Kidney capillary endothelial cell (primary cell): ENCODE results near the gene HRH3.

Experiments used
- DNase-seq: peaks from one replicate; pipeline ENCODE4 v3.0.0-alpha.2; 2018; ENCODE audit warnings: low spot score

HRH3 gene

GRCh38 chr20:62174870-62175624 lies 45.0 kb downstream of the HRH3 start:
- no peak for DNase-seq

- DNase-seq, result no peak
These were observed 45.9 kb downstream of the HRH3 start for GRCh38 chr20:62174021-62174804.

DNA sequence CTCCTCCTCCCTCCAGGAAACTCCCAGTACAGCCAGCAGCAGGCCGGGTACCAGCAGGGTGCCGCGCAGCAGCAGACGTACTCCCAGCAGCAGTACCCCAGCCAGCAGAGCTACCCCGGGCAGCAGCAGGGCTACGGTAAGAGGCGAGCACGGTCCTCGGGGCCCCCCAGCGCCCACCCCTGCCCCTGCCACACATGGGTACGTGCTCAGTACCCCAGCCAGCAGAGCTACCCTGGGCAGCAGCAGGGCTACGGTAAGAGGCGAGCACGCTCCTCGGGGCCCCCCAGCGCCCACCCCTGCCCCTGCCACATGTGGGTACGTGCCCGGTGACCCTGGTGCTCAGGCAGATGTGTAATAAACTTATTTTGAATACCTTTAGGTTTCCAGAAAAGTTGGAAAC lies 47.4 kb downstream of the HRH3 start:
- DNase-seq, result no peak

DNA sequence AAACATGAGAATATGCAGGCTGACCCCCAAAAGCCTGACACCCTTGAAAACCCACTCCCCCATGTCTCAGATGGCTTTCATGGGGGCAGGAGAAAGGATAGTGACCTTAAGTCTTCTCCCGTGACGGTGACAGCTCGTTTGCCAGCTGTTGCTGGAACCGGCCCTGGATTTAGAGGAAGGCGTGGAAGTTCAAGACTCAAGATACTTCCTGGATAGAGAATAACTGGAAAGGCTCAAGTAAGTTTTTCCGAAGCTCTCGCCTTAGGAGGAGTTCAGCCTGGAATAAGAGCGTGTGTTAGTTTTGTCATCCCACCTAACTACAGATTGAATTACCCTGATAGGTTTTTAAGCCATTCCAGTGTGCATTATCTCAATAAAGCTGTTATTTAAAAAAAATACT lies 48.8 kb downstream of the HRH3 start:
- peak; percentile 17 for DNase-seq

- no peak for DNase-seq
These were observed 49.5 kb downstream of the HRH3 start for GRCh38 chr20:62170536-62170935.

DNA sequence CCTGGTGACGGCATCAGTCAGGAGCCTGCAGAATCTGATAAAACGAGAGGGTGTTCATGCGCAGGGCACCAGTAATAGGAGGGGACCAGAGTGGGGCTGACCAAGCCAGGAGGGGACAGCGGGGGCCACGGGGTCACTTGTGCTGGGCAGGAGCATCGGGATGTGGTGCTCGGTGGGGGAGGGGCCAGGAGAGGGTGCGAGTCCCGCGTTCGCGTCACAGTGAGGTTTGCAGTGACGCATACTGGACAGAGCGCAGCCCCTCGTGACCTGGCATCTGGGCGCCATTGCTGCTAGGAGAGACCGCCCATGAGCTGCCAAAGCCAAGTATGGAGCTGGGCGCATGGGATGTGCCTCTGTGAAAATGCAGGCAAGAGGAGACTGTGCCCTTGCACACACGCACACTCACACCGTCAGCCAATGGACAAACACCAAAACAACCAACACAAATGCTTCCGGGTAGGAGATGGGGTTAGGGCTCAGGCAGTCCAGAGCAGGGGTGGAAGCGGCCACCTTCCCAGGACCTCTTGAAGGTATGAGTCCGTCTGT lies 51.1 kb downstream of the HRH3 start:
- DNase-seq, result no peak

GRCh38 chr20:62168061-62168460 lies 52.0 kb downstream of the HRH3 start:
- DNase-seq, result no peak

- DNase-seq, result no peak
These were observed 52.6 kb downstream of the HRH3 start for GRCh38 chr20:62167474-62167873.

GRCh38 chr20:62165762-62166399 lies 54.2 kb downstream of the HRH3 start:
- no peak for DNase-seq
